Chondrocyte (in vitro differentiated cells): Measurements from ENCODE around the gene MTHFD1L. TPM values are rescaled to one million over a fixed set of nuclear protein-coding genes. Genes with fewer than 3 reads are reported as not detected.

Experiments used
- DNase-seq: peaks from one replicate; pipeline ENCODE4 v3.0.0; 2021; ENCODE audit warnings: mixed read lengths, low spot score
- H3K27ac Mint-ChIP-seq: one replicate; pipeline ENCODE4 v1.8.0; 2021; ENCODE audit warnings: mild to moderate bottlenecking, moderate library complexity, mixed read lengths; ENCODE audit not compliant: unreplicated experiment
- H3K27me3 Mint-ChIP-seq: 2 replicates; pipeline ENCODE4 v1.8.0; 2021; ENCODE audit warnings: low read depth, mixed read lengths
- H3K36me3 Mint-ChIP-seq: 2 replicates; pipeline ENCODE4 v1.8.0; 2021; ENCODE audit warnings: low read depth, mixed read lengths
- H3K4me1 Mint-ChIP-seq: 2 replicates; pipeline ENCODE4 v1.8.0; 2021; ENCODE audit warnings: low read depth, mild to moderate bottlenecking, mixed read lengths
- H3K4me3 Mint-ChIP-seq: one replicate; pipeline ENCODE4 v1.8.0; 2021; ENCODE audit warnings: mild to moderate bottlenecking, moderate library complexity, mixed read lengths; ENCODE audit not compliant: unreplicated experiment
- H3K9me3 Mint-ChIP-seq: 2 replicates; pipeline ENCODE4 v1.8.0; 2021; ENCODE audit warnings: low read depth, mixed read lengths
- CTCF ChIP-seq: fragments of 200-600 bp; sonication (generic); IDR thresholded peaks from 2 replicates; pipeline ENCODE4 v1.5.0; 2021; ENCODE audit warnings: antibody characterized with exemption, mild to moderate bottlenecking, moderate library complexity
- total RNA-seq: library from RNA; stranded (reverse); gene quantifications from 3 replicates; pipeline ENCODE4 v1.2.1, GENCODE V29; 2021

MTHFD1L gene
- total RNA-seq, 1 donor from 2014 or later = 93.7 TPM

- Mint-ChIP-seq H3K27me3 (no peaks in the 10 kb centered on the region), H3K4me1 (peaks cover 79% of the 10 kb centered on the region), H3K4me3 (peak overlapping the region; percentile 44), H3K27ac (peak overlapping the region; percentile 98), H3K9me3 (peaks cover 6% of the 10 kb centered on the region), H3K36me3 (peaks cover 9% of the 10 kb centered on the region)
- no peak for DNase-seq
- no peak for TF ChIP-seq CTCF
Measured at GRCh38 chr6:151071295-151071694, 205.8 kb downstream of the MTHFD1L start.

- no peak for TF ChIP-seq CTCF
- Mint-ChIP-seq H3K27me3 (no peaks in the 10 kb centered on the region), H3K36me3 (peaks cover 14% of the 10 kb centered on the region), H3K4me1 (peaks cover 65% of the 10 kb centered on the region), H3K27ac (no peak overlapping the region), H3K9me3 (peaks cover 9% of the 10 kb centered on the region), H3K4me3 (no peak overlapping the region)
- no peak for DNase-seq
Measured at GRCh38 chr6:151073146-151073545, 207.6 kb downstream of the MTHFD1L start.

- Mint-ChIP-seq H3K9me3 (peaks cover 9% of the 10 kb centered on the region), H3K36me3 (peaks cover 17% of the 10 kb centered on the region), H3K27ac (peak overlapping the region; percentile 62), H3K27me3 (no peaks in the 10 kb centered on the region), H3K4me1 (peaks cover 59% of the 10 kb centered on the region), H3K4me3 (no peak overlapping the region)
- TF ChIP-seq CTCF = no peak
- DNase-seq = no peak
Measured at GRCh38 chr6:151073701-151074100, 208.2 kb downstream of the MTHFD1L start.

- peaks cover 46% of the 10 kb centered on the region for H3K4me1 Mint-ChIP-seq
- H3K27me3 Mint-ChIP-seq = no peaks in the 10 kb centered on the region
- H3K27ac Mint-ChIP-seq = peak overlapping the region; percentile 17
- TF ChIP-seq CTCF = no peak
- DNase-seq = no peak
- H3K36me3 Mint-ChIP-seq = peaks cover 22% of the 10 kb centered on the region
- H3K9me3 Mint-ChIP-seq = peaks cover 9% of the 10 kb centered on the region
- no peak overlapping the region for H3K4me3 Mint-ChIP-seq
Measured at GRCh38 chr6:151075005-151075404, 209.5 kb downstream of the MTHFD1L start.

GRCh38 chr6:151075527-151075926 lies 210.0 kb downstream of the MTHFD1L start:
- TF ChIP-seq CTCF = no peak

More at GRCh38 chr6:151075527-151075926, 210.0 kb downstream of the MTHFD1L start:
- H3K27ac Mint-ChIP-seq = peak overlapping the region; percentile 29
- H3K4me3 Mint-ChIP-seq = no peak overlapping the region
- DNase-seq = no peak
- H3K9me3 Mint-ChIP-seq = peaks cover 9% of the 10 kb centered on the region
- H3K4me1 Mint-ChIP-seq = peaks cover 41% of the 10 kb centered on the region
- no peaks in the 10 kb centered on the region for H3K27me3 Mint-ChIP-seq
- peaks cover 22% of the 10 kb centered on the region for H3K36me3 Mint-ChIP-seq
